GF-D8 (cell line): ENCODE data around the gene KCNJ16.

Experiments
- DNase-seq: peaks from one replicate; lab custom pipeline; 2025; lab: John Stamatoyannopoulos, UW

Gene KCNJ16

GRCh38 chr17:70169709-70170597 is 94.9 kb downstream of the KCNJ16 start:
- no peak for DNase-seq

DNA sequence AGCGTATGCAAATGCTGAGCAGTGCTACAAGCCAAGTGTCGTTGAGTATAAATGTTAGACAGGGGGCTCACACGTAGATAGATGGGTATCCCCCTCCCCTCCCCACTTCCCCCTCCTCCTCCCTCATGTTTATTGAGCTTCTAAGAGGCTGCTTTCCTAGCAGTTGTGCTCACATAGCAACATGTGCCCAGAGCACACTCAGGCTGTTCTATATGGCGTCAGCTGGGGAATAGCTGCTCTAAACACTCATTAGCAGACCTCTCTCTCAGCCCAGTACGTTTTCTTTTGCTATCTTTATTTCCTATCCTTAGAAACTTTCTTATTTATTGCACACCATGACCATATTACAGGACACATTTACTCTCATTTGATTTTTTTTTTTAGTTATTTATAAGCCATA is 96.1 kb downstream of the KCNJ16 start:
- DNase-seq: no peak

- DNase-seq: no peak
Observed at GRCh38 chr17:70172449-70172848, 97.4 kb downstream of the KCNJ16 start.

DNA sequence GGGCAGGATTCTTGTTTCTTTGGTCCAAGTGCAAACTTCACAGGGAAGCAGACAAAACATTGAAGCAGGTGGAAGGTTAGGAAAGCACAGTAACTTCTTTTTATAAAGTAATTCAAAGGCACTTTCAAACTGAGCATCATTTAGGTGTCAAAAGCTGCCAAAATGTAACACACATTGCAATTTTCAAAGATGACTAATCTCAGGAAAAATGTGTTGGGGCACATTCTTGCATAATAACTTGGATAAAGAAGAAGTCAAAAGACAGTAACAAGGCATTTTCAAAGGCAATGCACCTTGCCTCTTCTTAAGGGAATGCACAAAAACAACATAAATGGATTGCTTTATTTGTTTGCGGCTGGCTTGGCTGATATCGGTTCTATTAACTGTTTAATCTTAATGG is 97.9 kb downstream of the KCNJ16 start:
- DNase-seq: no peak

DNA sequence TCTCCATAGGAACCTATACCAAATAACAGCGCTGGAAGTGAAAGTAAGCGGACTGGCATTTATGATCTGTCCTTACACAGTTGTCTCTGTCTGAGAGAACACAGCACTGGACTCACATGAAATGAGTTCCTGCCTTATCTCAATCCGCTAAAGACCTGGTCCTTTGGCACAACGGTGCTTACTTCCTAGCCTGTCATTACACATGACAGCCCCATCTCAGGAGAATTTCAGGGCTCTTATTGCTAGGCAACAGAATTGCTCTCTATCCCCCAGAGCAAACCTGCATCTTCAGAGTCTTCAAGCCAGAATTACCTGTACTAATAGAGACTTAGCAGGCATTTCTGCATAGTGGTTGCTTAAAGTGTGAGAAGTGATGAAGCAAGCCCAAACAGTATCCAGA is 98.7 kb downstream of the KCNJ16 start:
- DNase-seq: no peak

DNA sequence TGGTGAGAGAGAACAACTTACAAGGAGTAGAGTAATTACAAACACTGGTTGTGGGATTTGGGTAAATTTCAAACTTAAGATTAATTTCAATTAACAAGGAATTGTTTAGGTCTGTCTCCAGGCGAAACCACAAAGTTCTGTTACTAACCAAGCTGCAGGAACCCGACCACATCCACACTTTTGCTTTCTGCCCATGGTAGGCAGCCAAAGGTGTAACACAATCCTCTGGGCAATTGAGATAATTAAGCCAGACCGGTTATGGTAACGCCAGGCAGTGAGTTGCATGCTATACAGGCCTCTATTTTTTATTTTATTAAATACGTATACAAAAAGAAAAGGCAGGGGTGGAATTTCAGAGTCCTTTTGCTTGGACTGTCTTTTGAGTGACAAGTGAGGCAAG is 106.4 kb downstream of the KCNJ16 start:
- DNase-seq: no peak

- no peak for DNase-seq
Observed at GRCh38 chr17:70181866-70182265, 106.8 kb downstream of the KCNJ16 start.

DNA sequence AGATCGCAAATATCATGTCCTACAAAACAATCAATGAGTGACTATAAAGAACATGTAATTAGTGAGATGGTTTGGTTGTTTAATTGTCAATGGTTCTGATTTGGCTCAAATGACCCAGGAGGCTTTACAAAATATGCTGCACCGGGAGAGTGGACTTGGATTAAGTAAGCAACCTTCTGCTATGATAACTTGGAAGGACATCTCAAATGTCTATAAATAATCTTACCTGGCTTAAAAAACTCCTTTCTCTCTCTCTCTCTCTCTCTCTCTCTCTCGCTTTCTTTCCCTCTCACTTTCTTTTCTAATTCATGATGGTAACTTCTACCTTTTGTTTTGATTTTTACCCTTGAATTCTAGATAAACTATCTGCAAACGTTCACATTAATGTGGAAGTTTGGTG is 108.5 kb downstream of the KCNJ16 start:
- no peak for DNase-seq

GRCh38 chr17:70184207-70184606 is 109.2 kb downstream of the KCNJ16 start:
- DNase-seq: no peak

DNA sequence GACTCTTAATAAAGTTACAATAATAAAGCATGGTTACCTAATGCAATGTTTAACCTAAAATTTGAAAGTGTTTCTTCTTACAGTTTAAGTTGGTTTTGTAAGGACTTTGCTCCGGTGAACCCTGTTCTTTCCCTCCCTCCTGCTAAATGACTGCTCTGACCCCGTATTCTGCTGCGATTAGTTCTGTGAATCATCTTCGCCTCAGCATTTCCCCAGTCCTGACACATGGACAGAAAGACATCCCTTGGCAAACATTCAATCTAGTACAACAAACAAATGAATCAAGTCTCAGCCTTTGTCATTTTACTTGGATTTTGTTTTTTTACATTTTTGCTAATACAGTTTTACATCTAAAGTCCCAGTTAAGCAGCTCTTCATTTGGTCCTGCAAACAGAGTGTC is 109.7 kb downstream of the KCNJ16 start:
- DNase-seq: no peak
